ENCODE data around the gene AANAT.
A peak's percentile ranks its signal among the peaks of the same experiment; 100 is the strongest.

The AANAT gene

DNA sequence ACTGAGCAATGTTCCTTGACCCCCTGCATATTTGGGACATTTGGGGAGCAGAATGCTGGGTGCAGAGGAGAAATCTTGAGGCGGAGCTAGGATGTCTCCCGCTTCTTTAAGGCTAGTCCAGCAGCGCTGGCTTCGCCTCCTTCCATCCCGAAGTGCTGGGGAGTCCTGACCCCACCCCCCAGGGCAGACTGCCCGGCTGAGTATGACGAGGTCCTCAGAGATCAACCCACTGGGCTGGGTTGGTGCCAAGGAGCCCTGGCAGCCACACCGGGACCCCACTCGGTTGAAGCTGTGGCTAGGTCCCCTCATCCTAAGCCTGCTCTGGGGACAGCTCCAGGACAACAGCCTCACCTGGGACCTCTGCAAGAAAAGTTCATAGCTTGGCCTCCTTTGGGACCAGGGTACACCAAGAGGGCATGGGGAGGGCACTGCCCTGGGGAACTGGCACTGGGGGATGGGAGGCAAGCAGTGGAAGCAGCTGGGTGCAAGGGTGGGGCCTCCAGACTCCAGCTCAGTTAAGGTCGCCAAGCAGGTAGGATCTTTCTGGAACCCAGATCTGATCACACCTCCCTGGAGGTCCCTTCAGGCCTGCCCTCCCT lies 22.8 kb downstream of the AANAT start:
- no peak for DNase-seq (ENCODE audit: low read depth in 2 of 2)

DNA sequence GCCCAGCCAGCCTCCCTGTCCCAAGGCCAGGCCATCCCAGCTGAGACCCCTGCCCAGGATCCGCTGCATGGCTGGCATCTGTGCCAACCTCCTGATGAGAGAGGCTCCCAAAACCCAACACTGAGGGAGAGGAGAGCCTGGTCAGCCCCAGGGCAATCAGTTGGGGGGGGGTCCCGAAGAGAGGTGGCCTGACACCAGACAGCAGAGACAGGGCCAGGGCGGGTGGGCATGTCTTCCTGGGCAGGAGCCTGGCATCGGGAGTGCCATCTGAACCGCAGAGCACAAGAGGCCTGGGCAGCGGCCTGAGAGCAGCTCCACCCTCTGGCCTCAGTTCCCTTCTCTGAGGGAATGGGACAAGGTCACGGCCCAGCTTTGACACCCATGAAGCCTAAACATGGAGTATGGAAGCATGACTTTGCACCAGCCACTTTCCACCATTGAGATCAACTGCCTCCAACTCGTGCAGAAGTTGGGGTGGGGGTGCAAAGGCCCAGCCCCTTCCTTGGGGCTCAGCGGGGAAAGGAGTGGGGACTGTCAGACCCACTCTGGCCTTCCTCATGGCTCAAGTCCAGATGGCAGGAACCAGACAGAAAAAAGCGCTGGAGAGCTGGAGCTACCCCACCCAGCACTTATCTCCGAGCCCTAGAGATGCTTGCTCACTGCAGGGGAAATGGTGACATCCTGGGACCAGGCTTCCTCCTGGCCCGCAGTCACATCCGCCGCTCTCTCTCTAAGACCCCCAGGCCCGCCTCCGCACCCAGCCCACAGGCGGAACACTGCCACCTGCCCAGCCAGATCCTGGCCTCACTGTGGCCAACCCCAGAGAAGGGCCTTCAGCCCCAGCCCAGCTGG lies 24.1 kb downstream of the AANAT start:
- DNase-seq (ENCODE audit: low read depth in 2 of 2): no peak

DNA sequence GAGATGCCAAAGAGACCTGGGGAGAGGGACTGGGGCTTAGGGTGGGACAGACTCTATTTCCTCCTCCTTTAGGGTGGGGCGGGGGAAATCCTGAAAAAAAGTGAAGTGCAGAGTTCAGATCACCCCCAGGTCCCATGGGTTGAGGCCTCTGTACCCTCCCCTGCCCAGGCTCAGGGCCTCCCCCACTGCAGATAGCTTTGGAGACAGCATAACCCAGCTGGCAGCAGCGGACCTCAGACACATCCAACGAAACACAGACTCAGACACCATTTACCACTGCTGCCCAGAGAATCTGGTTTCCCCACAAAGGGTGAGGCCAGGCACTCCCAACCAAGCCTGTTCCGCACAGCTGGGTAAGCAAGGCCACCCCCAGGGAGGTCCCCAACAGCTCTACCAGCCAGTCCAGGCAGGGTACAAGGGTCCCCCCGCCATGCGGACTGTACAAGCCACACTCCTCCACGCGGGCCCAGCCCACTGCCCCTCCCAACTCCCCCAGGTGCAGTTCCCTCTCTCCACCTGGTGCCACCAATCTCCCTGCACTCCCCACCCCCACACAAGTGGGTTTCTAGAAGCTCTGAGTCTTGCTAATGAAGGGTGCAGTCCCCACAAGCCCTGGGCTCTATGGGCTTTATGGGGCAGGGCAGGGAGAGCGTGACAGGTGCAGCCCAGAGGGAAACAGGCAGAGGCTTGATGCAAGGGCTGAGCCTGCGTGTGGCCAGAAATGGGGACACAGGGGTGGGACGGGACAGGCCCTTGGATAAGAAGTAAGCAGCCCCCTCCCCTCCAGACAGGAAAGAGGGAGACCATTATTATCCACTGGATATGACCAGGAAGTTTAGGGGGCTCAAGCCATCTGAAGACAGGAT lies 25.0 kb downstream of the AANAT start:
- no peak for DNase-seq (ENCODE audit: low read depth in 2 of 2)

DNA sequence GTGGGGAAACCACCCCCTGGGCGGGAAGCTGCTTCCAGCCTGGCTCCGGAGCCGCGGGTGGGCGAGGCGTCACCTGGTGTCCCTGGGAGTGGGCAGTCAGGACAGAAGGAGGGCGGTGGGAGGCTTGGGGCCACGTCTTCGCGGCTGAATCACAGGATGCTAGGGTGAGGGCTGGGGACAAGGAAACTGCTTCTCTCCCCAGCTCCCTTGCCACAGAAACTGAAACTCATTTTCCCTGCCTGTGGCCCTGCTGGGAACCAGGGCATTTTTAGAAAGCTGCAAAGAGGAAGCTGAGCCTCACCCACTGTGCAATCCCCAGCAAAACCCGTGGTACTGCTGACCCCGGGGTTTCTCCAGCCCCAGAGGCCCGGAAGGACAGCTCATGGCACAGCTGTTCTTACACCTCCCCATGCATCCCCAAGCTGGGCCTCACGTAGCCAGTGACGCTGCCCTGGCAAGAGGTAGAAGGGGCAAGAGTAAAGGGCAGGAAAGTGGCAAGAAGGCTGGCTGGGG lies 25.6 kb downstream of the AANAT start:
- no peak for DNase-seq (ENCODE audit: low read depth in 2 of 2)

DNA sequence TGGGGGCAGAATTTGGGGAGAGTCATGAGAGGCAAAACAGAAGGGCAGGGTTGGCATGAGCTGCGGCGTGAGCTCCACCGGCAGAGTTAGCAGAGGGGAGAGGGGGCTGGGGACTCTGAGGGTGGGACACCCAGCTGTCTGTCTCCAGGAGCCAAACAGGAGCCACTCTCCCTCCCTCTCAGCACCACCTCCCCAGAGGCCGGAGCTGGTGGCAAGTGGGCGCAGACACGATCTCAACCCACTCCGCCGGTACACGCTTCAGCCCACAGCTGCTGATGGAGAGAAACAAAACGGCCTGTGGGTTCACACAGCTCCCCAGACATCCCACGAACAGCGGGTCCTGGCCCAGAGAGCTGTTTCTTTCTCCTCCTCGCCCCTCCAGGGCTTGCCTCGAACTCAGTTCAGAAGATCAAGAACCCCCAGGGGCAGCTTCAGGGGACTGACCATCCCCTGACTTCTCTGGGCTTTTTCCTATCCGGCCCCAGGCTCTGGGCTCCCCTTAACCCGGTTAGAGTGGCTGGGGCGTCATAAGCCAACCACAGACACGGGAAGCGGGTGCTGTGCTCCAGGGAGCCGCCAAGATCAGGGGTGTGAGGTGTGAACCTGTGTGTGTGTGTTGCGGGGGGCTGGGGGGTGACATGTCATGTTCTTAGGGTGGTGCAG lies 26.2 kb downstream of the AANAT start:
- no peak for DNase-seq (ENCODE audit: low read depth in 2 of 2)

DNA sequence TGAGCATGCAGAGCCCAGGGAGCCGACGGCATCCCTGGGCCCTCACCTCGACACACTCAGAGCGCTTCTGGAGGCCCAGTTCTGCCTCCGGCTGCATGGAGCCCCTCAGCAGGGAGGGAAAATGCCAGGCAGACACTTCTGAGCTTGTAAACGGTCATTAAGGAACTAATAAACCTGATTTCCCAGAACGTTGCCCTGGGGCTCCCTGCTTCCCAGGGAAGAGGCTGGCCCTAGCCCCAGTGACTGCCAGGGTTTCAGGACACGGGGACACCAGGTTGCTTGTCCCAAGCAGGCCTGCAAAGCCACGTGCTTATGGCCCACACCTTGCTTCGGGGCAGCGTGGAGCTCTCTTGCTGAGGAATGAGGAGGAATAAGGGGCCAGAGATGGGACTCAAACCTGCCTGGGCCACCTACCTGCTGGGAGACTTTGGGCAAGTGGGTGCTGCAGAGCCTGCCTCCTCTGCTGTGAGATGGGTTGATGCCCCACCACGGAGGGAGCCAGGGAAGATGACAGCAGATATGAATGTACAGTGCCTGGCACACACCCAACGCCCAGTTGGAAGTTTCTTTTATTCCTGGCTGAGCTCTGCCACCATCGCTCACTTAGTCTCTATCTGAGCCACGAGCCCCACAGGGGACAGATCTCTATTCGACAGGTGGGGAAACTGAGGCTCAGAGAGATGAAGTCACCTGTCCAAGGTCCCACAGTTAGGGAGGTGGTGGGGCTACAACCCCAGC lies 28.4 kb downstream of the AANAT start:
- DNase-seq (ENCODE audit: low read depth in 2 of 2): no peak

DNA sequence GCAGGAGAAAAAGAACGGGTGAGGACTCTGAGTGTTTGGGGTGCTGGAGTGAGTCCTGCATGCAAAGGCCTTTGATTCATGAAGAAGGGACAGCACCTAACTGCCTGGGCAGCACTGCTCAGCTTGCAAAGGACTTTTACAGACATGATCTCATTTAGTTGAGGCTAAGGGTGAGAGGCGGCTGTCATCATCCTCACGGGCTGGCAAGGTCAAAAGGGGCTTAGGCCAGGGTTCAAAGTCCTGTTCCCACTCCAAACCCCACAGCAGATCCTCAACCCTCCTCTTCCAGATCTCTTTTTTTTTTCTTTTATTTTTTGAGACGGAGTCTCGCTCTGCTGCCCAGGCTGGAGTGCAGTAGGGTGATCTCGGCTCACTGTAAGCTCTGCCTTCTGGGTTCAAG lies 29.1 kb downstream of the AANAT start:
- DNase-seq (ENCODE audit: low read depth in 2 of 2): no peak

DNA sequence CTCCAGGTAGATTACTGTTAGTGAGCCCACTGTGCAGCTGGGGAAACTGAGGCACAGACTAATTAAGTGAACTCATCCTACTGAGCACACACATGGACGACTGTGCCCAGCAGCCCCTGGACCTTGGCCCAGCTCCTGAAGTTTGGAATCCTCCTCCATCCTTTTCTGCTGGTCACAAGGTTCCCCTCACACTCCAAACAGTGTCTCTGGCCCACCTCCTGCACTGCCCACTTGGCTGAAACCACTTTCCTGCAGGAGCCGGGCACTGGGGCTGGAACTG lies 30.2 kb downstream of the AANAT start:
- no peak for DNase-seq (ENCODE audit: low read depth in 2 of 2)

DNA sequence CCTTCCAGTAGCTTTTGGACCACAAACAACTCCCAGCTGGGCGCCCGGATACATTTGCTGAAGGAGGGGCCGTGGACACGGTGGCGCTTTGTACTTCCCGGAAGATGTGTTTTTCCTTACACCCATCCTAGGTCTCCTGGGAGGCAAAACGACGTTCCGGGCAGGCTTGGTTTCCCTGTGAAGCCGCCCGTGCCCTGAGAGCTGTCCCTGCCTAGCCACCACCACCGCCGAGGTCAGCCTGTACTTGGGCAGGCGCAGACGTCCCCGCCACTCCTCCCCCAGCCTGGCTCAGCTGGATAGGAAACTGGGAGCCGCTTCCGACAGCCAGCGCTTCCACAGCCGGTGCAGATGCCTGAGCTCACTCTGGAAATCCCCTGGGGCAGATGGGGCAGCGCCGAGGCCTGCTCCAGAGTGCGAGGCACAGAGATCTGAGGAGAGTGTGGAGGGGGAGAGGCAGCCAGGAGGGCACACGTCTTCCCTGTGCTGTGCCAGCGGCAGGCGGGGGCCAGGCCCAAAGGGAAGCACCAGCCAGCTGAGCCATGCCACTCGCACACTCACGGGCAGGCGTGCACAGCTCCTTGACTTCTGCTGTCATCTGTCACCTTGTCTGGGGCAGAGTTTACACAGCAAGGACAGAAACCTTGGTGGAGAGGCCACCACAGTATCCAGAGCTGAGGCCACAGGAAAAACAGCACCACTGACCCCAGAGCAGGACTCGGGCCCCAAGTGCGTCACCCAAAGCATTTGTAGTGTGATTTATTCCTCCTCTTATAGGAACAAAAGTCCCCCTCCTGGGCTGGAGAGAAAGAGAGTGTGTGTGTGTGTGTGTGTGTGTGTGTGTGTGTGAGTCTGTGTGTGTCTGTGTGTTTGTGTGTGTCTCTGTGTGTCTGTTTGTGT lies 30.8 kb downstream of the AANAT start:
- DNase-seq (ENCODE audit: low read depth in 2 of 2): peak in 1 of 2 experiments; percentile 49

DNA sequence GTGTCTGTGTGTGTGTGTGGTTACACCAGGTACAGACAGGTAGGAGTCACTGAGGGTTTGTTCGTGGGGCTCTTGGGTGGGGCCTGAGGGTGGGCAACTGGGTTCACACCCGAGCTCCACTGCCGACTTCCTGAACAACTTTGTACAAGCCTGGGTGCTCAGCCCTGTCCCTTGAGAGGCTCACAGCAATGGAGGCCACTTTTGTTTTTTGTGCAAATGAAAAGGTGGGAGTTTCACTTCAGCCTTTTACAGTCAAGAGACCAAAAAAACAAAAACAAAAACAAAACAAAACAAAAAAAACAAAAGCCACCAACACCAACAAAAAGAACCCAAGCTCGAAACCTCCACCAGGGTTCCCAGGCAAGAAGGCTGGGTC lies 31.5 kb downstream of the AANAT start:
- DNase-seq (ENCODE audit: low read depth in 2 of 2): no peak

DNA sequence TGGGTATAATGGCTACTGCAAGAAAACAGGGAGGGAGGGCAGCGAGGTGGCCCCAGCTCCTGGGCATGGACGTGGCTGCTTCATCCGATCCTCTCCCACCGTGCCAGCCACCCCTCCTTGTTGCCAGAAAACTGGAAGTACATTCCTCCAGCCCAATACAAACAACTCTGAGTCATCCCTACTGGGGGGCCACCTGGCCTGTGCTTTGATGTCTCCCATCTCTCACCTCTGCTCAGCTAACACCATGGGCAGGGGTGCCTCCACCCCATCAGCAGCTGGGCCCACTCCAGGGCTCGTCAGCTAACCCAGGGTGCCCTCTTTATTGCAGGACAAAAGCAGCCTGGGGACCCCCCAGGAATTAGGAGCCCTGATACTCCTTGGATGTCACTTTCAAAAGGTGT lies 31.9 kb downstream of the AANAT start:
- DNase-seq (ENCODE audit: low read depth in 2 of 2): no peak

DNA sequence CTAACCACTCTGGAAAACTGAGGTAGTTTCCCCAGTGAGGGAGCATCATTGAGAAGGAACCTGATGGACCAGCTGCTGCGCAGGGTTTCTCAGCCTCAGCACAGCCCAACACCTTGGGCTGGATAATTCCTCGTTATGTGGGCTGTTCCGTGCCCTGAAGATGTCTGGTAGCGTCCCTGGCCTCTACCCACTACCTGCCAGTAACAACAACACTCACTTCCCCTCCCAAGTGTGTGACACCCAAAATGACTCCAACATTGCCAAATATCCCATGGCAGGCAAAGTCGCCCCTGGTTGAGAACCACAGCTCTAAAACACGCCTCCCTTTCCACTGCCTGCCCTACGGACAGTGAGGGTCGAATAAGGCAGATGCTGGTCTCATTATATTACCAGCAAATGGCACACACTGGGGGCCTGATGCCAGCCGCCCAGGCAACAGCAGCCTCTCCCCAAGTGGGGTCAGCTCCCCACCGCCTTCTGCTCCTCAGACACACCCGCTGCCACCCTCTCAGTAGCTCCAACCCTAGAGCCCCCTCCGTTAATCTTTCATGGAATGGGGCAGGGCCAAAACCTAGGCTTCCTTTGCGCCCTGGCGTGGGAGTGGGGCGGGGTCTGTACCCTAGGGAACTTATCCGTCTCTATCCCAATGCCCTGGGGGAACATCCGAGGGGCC lies 32.8 kb downstream of the AANAT start:
- no peak for DNase-seq (ENCODE audit: low read depth in 2 of 2)

DNA sequence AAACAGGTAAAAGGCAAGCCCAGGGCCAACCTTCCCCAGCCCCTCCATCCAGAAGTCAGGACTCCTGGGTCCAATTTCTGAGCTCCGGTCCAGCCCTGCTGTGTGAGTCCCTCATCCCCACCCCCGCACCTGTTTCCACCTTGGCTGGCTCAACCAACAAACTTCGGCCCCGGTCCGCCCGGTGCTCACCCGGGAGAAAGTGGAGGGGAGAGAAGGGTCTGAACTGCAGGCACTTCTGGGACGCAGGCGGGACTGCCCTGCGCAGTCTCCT lies 33.3 kb downstream of the AANAT start:
- DNase-seq (ENCODE audit: low read depth in 2 of 2): no peak

DNA sequence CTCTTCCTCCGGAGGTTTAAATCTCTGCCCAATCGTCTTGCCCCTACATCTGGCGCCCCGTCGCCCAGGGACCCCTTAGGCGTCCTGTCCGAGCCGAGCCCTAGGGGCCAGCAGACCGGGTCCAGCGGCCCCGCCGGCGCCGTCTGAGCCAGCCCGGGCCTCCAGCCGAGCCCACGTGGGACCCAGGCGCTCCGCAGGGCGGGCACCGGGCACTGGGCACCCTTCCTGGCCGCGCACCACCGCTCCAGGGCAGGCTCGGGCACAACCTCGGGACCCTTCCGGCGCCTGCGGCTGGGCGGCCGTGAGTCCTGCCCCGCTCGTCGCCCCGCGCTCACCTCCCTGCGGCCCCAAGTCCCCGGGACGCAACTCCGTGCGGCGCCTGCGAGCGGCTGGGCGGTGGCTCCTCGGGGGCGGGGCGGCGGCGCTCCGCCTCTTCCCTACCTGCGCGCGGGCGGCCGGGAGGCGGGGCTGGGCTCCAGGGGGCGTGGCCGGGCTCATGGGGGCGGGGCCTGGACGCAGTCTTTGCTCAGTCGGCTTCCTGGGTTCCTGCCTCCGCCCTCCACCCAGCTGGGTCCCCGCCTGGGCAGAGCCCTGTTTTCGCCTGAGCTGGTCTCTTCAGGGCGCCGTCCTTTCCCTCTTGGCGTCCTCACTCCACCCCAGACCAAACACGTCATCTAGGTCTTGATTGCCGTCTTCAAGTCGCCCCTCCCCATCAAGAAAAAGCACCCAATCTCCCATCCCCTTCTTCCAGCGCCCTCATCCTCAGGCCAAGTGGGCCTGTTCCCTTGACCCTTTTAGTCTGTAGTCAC lies 33.8 kb downstream of the AANAT start, which contains the start of gene RHBDF2:
TSS of gene RHBDF2 (minus strand) at position 406 of the 809 bp plus-strand sequence. CDS start 19,899 bp downstream, outside the sequence.
- no peak for DNase-seq (ENCODE audit: low read depth in 2 of 2)

DNA sequence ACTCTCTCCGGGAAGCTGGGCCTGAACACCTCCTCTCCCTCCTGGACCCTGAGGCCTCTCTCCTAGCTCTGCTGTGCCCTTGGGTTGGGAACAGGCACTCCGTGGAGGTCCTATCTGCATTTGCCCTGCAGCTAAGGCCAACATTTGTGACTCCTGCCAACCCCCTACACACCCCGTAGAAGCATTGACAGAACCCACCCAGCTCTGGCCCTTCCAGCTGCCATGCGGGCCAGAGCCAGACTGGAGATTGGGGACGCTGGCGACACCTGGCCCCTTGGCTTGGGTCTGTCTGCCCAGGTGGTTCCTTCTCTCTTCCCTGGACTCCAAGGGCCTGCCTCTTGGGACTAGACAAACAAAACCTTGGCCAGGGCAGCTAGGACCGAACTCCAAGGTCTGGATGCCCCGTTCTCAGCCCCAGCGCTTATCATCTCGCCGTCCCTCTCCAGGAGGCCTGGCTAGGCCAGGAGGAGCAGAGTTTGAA lies 34.5 kb downstream of the AANAT start:
- no peak for DNase-seq (ENCODE audit: low read depth in 2 of 2)

DNA sequence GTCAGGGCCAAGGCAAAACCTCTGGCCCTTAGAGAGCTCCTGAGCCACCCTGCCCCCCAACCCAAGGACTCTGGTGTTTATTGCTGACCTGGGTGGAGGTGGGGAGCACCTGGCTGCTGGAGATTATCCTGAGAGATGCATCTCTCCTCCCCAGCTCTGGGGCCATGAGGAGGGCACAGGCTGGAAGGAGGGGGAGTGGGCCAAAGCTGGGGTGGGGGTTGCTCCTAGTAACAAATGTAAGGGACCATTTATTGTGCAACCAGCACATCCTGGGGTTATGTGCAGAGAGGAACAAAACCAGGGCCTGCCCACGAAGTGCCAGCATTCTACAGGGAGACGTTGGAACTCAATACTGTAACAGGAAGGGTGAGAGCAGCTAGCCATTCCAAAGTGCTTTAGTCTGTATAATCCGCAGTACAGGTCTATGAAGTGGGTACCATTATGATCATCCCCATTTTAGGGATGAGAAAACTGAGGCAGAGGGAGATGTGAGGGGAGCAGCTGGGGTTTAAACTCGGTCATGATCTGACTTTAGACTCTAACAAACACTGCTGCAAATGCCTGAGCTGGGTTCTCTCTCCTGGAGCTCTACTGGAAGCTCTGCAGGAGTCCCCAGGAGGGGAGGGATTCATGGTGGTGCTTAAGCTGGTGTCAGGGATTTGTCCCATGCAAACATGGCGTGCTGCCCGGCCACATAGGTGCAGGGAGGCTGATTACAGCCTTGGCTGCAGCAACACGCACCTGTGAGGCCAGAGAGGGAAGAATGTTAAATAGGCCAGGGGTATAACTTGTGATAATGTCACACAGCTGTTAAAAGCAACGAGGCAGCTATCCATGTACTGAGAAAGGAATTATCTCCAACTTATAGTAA lies 35.2 kb downstream of the AANAT start:
- no peak for DNase-seq (ENCODE audit: low read depth in 2 of 2)

DNA sequence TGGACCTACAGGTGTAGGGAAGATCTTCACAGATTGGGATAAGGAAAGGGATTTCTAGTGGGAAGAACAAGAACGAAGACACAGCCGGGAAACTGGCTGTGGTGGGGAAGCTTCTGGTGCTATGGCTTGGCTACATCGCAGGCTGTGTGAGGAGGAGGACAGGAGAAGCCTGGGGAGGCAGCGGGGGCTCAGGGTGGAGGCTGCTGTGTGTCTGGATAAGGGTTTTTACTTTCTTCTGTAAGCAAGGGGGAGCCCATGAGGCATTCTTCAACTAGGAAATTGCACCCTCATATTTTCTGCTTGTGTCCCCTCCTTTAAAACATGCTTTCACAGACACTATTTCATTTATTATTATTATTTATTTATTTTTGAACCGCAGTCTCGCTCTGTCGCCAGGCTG lies 36.7 kb downstream of the AANAT start:
- DNase-seq (ENCODE audit: low read depth in 2 of 2): no peak
